ENCODE data around the gene TXNRD1.

Gene TXNRD1

GRCh38 chr12:104375775-104376174, 160.2 kb downstream of the TXNRD1 start (continued):
- no peak for TF ChIP-seq ZNF280D (tag by site-specific recombination; IDR thresholded peaks at IDR 0.05)

GRCh38 chr12:104376650-104377513, 161.3 kb downstream of the TXNRD1 start:
- H3K4me1 ChIP-seq (ENCODE audit: control insufficient read depth, insufficient read depth, low read length) = no peaks in the 10 kb centered on the region
- H3K9me3 ChIP-seq (ENCODE audit: control insufficient read depth, insufficient read depth, low read depth, low read length) = no peaks in the 10 kb centered on the region
- POLR2A ChIA-PET = no interaction called here
- TF ChIP-seq ZNF626 (tag by site-specific recombination; IDR thresholded peaks at IDR 0.05) (no peak), ZNF521 (tag by site-specific recombination; IDR thresholded peaks at IDR 0.05) (no peak), ZNF530 (tag by site-specific recombination; IDR thresholded peaks at IDR 0.05; ENCODE audit: low read depth) (no peak), ZNF121 (tag by site-specific recombination; IDR thresholded peaks at IDR 0.05) (no peak)
- CTCF ChIA-PET = interaction anchor here (0.6 kb wide), 1 partner anchor 107 kb away, joined by 3 read pairs; no protein-coding TSS in a partner anchor
- H3K36me3 ChIP-seq (ENCODE audit: control insufficient read depth in 2 of 2, insufficient read depth in 1 of 2, low read length in 2 of 2) = no peaks in the 10 kb centered on the region
- no peak overlapping the region for H3K4me3 ChIP-seq (ENCODE audit: low read depth, low read length)
- no peak overlapping the region for H3K27ac ChIP-seq (ENCODE audit: extremely low read depth, low read depth, low read length)

- Histone ChIP-seq H3K36me3 (ENCODE audit: control insufficient read depth in 2 of 2, insufficient read depth in 1 of 2, low read length in 2 of 2) (no peaks in the 10 kb centered on the region), H3K4me3 (ENCODE audit: low read depth, low read length) (no peak overlapping the region), H3K9me3 (ENCODE audit: control insufficient read depth, insufficient read depth, low read depth, low read length) (no peaks in the 10 kb centered on the region), H3K27ac (ENCODE audit: extremely low read depth, low read depth, low read length) (no peak overlapping the region), H3K4me1 (ENCODE audit: control insufficient read depth, insufficient read depth, low read length) (no peaks in the 10 kb centered on the region)
- ChIA-PET POLR2A (no interaction called here), CTCF (no interaction called here)
- TF ChIP-seq ZEB2 (tag by site-specific recombination; IDR thresholded peaks at IDR 0.05) (no peak), ZNF48 (tag by site-specific recombination; IDR thresholded peaks at IDR 0.05) (no peak), ZNF221 (tag by site-specific recombination; IDR thresholded peaks at IDR 0.05; ENCODE audit: borderline replicate concordance) (no peak), ZNF157 (tag by site-specific recombination; IDR thresholded peaks at IDR 0.05) (no peak), ZNF423 (tag by site-specific recombination; IDR thresholded peaks at IDR 0.05) (no peak), PRDM6 (tag by site-specific recombination; IDR thresholded peaks at IDR 0.05) (no peak), ZNF19 (tag by site-specific recombination; IDR thresholded peaks at IDR 0.05; ENCODE audit: low read depth) (no peak), WT1 (tag by site-specific recombination; IDR thresholded peaks at IDR 0.05) (no peak), REST (tag by site-specific recombination; IDR thresholded peaks at IDR 0.05) (no peak)
These were observed 161.9 kb downstream of the TXNRD1 start for GRCh38 chr12:104377514-104377812.
